C1 segment of cervical spinal cord (tissue), 14 donors: ENCODE data around the gene COQ9.
"Not testable (repeated sequence)": the region's sequence is repeated elsewhere in the genome, so short reads cannot be mapped to it uniquely, and the experiment has no call there.

Source experiments
- DNase-seq, 14 donors: peaks; one replicate each; lab custom pipeline; 2025; lab: John Stamatoyannopoulos, UW

The COQ9 gene, protein sequence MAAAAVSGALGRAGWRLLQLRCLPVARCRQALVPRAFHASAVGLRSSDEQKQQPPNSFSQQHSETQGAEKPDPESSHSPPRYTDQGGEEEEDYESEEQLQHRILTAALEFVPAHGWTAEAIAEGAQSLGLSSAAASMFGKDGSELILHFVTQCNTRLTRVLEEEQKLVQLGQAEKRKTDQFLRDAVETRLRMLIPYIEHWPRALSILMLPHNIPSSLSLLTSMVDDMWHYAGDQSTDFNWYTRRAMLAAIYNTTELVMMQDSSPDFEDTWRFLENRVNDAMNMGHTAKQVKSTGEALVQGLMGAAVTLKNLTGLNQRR

DNA sequence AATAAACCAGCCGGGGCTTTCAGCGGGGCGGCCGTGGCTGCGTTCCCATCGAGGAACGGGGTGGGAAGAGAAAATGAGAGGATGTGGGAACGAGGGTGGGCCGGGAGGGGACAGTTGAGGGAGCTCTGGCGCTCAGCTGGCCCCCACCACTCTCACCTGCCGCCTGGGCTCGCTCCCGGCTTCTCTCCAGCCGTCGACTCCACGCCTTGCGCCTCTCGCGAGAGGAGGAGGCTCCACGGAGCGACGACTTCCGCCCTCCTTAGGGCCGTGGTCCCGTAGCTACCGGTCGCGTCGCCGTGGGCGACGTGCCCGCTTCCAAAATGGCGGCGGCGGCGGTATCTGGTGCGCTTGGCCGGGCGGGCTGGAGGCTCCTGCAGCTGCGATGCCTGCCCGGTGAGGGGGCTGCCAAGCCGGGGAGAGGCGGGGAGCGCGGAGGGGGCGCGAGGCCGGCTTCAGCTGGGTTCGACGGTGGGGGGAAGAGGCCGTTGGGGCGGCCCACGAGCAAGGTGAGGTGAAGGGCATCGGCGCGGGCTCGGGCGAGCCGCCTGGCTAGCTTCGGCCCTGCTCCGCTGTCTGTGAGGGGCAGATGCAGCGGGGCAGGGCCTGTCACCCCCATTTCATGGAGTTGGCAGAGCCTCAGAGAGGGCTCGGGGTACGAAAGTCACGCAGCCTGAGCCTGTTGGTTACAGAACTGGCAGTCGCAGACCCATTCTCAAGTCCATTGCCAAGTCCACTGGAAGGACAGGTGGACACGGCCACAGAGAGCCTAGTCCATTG, at the start of gene COQ9, which contains the start of gene CIAPIN1:
Gene COQ9 (plus strand): TSS at position 294 of the 777 bp plus-strand sequence. CDS start 27 bp downstream, at position 321.
Gene CIAPIN1 (minus strand): TSS at position 200 of the 777 bp plus-strand sequence. CDS start 6,457 bp downstream, outside the sequence.
- peak; percentile 20 to 87 (median 82) for DNase-seq

DNA sequence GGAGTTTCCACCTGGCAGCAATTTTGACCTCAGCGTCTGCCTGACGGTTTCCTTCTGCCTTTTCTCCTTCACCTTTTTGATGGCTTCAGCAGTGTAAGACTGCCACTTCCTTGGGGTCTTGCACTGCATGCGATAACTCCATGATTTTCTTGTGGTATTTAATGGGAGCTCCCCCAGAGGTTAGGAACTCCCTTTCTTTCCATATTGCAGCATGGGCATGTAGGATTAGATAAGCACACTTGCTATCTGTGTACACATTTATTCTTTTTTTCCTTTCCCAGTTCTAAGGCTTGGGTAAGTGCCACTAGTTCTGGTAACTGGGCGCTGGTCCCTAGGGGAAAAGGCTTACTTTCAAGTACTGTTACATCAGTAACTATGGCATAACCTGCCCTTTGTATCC, 49.8 kb upstream of the COQ9 start:
- DNase-seq, result not testable (repeated sequence)

DNA sequence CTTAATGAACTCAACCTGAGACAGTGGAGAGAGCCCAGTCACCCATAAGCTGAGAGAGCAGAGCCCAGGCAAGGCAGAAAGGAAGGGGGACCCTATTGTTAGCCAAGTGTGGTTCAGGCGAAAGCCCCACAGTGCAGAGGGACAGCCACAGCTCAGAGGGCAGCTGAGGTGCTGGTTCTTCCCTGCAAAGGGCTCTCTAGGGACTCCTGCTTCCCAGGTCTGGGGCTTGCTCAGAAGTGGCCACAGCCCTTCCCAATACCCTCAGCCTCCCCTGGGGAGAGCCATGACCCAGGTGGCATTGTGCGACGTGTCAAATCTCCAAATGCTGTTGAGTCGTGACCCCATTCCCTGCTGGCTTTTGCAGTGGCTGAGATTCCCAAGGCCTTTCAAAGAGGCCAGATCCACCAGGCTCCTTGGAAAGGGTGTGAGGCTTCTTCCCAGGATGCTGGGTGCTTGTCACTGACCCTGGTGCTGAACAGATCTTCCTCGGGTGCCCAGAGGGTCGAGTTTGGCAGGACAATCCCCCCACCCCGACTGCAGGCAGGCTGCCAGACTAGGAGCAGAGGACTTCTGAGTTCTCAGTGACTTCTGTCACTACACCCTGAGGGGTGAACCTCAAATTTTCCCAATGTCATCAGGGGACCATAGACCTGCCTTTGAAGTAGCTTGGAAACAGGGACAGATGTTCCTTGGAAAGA, 45.2 kb upstream of the COQ9 start:
- no peak for DNase-seq

DNA sequence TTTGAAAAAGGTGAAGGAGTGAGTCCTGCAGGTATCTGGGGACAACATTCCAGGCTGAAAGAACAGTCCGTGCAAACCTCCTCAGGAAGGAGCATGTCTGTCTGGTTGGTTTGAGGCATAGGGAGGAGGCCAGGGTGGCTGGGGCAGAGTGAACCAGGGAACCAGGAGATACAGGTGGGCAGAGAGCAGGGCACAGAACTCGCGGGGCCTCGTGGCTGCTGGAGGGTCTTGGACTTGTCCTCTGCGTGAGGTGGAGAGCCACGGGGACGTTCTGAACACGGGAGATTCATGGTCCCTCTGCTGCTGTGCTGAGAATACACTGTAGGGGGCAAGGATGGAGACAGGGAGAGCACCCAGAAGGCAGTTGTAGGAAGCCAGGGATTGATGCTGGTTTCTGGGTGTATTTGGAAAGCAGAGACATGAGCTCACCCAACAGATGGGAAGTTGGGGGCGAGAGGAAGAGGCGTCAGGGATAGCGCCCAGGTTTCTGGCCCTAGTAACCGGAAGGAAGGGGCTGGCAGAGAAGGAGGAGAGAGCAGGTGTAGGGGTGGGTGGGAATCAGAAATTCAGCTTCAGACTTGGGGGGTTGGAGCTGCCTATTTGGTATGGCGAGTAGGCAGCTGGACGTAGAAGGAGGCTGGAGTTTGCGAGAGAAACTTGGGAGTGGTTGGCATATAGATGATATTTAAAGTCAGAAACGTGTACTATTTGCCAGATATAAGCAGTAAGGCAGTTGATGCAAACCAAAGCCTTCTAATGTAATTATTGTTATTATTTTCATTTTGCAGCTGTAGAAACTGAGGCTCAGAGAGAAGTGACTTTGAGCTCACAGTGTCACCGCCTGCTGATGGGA, 43.1 kb upstream of the COQ9 start, which contains the start of gene CCL17:
Gene CCL17 (plus strand): TSS at position 803 of the 853 bp plus-strand sequence. CDS start 9,166 bp downstream, outside the sequence.
- no peak for DNase-seq

DNA sequence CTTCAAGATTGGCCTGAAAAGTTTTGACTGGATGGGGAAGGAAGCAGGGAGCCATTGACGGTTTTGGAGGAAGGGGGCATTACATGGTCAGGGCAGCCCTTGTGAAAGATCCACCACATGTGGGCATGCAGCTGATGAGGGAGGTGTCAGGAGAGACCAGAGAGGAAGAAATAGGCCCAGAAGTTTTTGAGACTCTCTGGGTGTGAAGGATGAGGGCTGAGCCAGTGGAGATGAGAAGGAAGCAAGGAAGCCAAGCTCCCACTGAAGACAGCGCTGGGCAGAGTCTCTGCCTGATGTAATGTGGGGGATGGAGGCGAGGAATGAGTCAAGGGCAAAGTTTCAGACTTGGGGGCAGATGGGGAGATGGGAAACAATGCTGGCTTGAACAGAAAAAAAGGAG, 42.2 kb upstream of the COQ9 start:
- no peak for DNase-seq

DNA sequence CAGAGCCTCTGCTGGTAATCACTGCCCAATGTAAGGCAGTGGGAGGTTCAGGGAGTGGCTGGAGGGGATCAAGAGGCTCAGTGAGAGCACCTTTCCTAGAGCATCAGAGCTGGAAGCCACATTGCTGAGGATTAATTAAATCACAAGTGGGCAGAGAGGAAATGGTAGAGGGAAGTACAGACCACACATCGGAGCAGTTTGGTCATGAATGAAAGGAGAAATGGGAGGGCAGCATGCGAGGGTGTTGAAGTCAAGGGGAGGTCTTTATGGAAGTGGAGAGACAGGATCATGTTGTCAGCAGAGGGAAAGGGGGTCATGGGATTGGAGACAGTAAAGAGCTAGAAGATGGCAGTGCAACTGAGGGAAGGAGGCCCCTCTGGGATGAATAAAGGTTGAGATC, 40.4 kb upstream of the COQ9 start:
- DNase-seq, result no peak

DNA sequence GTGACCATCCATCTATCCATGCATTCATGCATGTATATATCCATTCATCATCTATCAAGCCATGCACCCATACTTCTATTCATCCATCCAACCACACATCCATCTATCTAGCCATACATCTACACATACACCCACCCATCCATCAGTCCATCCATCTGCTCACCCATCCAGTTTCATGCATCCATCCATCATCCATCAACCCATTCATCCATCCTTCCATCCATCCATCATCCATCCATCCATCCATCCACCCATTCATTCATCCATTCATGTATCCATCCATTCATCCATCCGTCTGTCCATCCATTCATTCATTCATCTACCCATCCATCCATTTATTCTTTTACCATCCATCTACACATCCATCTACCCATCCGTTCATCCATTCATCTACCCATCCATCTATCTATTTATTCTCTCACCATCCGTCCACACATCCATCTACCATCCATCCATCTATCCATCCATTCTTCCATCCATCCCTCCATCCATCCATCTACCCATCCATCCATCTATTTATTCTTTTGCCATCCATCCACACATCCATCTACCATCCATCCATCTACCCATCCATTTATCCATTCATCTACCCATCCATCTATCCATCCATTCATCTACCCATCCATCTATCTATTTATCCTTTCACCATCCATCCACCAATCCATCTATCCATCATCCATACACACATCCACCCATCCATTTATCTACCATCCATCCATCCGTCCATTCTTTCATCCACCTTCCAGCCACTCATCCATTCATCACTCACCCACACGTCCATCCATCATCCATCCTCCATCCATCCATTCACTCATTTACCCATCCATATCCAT, 39.5 kb upstream of the COQ9 start:
- DNase-seq, result no peak

DNA sequence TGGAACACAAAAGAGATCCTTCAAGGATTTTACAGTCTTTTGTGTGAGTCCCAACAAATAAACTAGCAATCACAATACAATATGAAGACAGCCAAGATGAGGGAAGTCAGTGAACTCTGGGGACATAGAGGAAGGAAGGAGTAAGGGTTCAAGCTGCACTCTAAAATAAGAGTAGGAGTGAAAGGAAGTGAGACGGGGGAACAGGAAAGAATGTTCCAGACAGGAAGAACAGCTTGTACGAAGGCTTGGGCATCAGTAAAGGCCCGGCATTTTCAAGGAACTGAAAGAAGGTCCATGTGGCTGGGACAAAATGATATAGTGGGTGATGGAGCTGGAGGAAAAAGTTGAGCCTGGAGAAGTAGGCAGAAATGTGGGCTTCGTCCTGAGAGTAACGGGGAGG, 38.2 kb upstream of the COQ9 start:
- DNase-seq, result no peak

DNA sequence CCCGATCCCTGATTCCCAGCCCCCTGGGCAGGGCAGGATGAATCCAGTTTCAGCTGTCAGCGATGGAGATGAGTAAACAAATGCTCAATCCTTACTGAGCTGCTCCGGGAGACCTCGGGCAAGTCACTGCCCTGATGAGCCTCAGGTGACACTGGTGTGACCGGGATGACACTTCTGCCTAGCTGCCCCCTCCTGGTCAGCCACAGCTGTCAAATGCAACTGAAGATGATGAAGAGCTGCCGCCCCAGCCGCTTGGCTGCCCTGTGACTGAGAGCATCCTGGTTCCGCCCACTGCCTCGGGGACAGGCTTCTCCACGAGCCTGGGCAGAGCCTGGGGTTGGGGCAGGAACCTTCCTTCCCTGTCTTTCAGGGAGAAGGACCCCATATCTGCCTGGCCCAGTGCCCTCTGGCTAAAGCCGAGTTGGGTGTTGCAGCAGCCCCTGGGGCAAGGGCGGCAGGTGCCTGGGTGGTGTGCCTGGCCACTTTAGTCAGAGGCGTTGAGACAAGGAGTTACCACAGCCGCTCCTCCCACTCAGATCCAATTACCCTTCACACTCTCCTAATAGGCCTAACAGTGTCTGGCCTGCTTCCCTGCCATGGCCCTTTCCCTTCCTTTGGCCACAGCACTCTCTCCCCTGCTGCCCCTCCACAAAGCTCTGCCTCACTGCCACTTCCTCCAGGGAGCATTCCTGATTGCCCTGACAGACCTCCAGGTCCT, 37.2 kb upstream of the COQ9 start:
- no peak for DNase-seq

DNA sequence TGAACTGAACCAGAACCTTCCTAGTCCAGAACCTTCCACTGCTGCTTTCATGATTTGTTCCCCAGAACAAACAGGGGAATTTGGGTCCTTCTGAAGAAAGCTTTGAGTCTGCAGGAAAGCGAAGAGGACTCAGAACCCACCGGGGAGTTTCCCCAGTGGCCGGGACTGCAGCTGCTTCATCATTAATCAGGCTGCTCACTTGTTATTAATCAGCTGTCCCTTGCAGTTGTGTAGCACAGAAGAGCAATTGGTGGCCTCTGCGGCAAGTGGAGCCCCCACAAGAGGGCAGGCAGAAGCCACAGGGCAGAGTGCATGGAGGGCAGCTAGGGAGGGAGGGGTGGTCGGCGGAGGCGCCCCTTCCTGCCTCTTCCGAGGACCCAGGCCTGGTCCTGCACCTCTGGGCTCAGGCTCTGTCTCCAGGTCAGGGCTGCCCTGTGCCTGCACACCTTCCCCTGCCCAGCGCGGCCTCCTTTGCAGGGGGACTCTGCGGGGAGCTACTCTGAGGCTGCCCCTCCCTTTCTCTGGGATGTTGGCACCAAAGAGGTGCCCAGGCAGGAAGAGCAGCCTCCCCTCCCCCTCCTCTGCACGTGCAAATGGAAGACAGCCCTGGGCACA, 35.8 kb upstream of the COQ9 start:
- DNase-seq, result no peak

DNA sequence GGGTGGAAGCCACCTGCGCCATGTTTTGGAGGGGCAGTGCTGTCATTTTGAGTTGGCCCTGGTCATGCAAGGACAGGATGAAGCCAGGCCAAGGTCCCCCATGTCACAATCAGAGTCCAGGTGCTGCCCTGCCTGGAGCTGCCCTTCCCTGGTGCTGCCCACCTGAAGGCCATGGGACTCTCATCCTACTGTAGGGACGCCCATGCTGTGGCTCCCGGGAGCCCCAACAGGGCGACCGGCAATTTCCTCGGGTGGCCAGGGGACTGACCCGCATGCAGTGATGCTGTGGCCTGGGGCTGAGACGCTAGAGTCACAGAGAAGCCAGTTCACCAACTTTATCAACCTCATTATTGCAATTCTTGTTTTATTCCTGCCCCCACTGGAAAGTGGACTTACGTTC, 34.7 kb upstream of the COQ9 start:
- no peak for DNase-seq

DNA sequence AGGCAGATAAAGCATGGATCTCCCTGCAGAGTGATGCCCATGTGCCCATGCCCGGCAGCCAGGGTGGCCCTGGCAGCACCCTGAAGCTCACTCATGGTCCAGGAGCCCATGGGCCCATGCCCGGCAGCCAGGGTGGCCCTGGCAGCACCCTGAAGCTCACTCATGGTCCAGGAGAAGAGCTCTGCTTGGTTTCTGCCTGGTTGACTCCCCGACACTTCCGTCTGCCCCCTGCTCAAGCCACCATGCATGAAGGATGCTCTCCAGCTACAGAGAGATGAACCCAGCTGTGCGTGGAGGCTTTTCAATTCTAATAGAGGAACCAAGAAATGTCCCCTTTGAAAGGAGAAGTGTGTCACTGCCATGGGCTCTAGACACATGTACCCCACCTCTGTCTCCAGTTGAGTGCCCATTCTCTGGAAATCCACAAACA, 34.0 kb upstream of the COQ9 start:
- DNase-seq, result no peak

DNA sequence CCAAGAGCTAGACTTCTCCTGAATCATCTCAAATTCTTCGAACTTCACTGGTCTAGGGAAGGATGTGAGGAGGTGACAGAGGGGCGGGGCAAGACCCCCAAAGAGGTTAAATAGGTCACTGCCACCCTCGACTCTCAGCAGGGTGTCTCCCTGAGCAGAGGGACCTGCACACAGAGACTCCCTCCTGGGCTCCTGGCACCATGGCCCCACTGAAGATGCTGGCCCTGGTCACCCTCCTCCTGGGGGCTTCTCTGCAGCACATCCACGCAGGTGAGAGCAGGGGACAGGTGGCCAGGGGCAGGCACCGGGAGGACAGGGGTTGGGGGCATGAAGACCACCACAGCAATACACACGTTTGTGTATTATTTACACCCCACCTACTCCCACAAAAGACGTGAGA, 33.5 kb upstream of the COQ9 start:
- no peak for DNase-seq

DNA sequence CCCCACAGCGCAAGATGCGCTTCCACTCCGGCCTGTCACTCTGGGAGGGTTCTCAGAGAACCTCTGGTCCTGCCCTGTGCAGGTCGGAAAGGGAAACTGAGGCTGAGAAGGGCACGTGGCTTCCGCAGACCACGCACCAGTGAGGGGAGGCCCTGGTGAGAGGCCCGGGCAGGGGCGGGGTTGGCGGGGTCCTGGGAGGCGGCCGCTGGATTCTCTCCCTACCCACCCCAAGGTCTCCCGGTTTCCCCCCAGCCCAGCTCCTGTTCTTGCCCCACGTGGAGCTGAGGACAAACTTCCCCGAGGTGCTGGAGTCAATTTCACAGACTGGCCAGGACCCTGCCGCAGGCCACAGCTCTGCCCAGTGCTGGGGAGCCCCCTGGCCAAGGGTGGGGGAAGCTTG, 31.2 kb upstream of the COQ9 start:
- DNase-seq, result no peak

DNA sequence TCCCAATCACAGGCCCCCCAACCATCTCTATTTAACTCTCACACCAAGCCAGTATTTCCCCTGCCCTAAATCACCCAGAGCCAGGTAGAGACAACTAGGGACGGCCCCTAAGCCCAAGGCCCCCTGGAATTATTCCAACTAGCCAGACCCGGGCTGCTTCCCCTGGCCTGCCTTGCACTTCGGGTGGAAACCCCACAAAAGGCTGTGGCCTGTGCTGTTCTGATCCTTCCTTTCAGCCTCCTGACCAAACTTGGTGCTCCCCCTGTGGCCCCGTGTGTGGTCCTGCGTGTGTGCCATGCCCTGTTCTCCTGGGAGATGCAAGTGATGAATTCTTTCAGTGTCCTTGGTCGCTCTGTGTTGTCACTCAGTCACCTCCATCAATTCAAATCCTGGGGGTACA, 27.8 kb upstream of the COQ9 start:
- DNase-seq, result no peak

DNA sequence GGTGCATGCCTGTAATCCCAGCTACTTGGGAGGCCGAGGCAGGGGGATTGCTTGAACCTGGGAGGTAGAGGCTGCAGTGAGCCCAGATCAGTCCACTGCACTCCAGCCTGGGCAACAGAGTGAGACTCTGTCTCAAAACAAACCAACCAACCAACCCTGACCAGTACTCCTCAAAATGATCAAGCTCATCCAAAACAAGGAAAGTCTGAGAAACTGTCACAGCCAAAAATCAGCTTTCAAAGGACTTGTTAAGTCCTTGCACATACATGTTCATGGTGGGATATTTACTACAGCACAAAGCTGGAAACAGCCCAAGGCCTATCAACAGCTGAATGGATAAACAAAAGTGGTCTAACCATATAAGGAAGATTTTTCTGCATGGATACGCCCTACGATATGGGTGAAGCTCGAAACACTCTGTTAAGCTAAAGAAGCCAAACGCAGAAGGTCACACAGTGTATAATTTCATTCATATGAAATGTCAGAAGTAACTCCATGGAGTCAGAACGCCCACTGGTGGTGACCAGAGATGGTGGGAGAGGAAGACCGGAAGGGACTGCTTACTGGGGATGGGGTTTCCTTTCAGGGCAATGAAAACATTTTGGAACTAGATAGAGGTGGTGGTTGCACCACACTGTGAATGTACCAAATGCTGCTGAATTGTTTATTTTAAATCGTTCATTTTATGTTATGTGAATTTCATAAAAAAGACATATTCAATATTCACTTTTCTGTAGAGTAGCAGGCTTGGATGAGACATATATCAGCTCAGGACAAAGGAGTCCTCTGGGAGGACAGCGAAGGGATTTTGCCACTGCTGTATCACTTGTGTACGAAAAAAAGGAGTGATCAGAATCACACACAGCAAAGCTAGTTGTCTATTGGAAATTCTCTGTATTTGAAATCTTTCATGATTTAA, 25.0 kb upstream of the COQ9 start:
- no peak for DNase-seq

DNA sequence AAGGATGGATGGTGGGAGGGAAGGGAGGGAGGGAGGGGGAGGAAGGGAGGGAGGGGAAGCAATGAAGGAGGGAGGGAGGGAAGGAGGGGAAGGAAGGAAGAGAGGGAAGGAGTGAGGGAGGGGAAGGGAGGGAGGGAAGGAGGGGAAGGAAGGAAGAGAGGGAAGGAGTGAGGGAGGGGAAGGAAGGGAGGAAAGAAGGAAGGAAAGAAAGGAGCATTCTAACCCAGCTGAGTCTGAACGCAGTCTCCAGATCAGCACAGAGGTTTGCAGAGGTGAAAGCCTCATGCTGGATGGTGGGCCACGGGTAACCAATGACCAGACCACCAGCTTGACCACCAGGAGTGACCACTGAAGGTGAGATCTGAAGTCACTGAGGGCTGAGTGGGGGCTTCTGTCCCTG, 24.1 kb upstream of the COQ9 start:
- no peak for DNase-seq

DNA sequence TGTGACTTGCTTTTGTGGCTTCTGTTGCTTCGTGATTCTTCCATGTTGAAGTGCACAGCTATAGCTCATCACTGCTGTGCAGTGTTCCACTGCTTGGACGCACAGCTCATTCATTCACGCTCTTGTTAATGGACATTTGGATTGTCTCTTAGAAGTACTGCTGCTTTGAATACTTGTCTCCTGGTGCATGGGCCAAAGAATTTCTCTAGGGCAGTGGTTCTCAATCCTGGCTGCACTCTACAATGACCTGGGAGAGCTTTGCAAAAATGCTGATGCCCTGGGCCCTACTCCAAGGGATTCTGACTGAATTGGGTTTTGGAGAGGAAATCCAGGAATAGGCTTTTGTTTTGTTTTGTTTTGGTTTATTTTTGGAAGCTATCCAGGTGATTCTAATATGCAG, 22.7 kb upstream of the COQ9 start:
- DNase-seq, result peak in 1 of 14 donors; percentile 28
